ENCODE data around the gene SCAMP1. TPM values are rescaled to one million over a fixed set of nuclear protein-coding genes. Genes with fewer than 3 reads are reported as not detected.

Gene SCAMP1
- total and polyA plus RNA-seq, 2 of the 13 experiments (the other 11 are each of a cell fraction or from before 2014, with no cell fraction given): 18.2 to 33.7 TPM

DNA sequence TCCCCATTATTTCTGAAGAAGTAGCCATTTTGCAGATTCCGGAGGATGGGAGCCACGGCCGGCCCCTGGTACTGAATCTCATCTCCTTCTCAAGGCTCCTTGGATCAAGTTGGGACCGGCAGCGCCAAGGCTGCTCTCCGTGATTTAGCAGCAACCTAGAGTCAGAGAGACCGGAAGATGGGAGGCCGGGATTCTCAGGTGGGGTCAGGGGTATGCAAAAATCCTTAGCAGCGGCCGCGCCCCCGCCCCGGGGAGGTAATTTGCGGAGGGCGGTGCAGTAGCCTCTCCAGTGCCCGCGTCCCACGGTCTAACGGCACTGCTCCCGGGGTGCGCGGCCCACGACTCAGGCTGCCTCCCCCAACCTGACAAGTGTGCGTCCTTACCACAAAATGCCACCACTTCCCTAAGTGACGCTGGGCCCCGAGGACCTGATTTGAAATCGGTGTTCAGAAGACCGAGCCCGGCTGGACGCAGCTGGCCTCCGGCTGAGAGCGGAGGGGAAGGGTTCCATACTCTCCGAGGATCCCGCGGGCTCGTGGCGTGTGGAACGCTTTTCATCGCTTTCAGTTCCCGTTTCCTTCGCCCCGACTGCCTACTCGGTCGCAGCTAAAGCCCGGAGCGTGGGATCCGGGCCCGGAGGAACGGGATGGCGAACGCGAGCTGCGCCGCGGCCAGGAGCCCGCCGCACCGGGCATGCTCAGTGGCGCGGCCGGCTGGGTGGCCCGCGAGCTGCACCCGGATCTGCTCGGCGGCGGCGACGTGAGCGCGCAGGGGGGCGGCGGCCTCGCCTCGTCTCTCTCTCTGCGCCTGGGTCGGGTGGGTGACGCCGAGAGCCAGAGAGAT is at the start of gene SCAMP1 (continued):
- no peak for TF ChIP-seq TEAD2 (CRISPR knock-in tag; IDR thresholded peaks at IDR 0.05)
- TF ChIP-seq ZNF577 (CRISPR knock-in tag; IDR thresholded peaks at IDR 0.05; ENCODE audit: borderline replicate concordance, low read depth): no peak
- peak; percentile 82; the same call in 1 of the 2 replicates for TF ChIP-seq ZNF430 (CRISPR knock-in tag; IDR thresholded peaks at IDR 0.05)
- TF ChIP-seq ZNF510 (CRISPR knock-in tag; IDR thresholded peaks at IDR 0.05; ENCODE audit: low read depth): 0 out of 2 replicates have a peak, but pooled peaks have one; percentile 74
- TF ChIP-seq NFKB2 (CRISPR knock-in tag; IDR thresholded peaks at IDR 0.05; ENCODE audit: borderline replicate concordance): 0 out of 2 replicates have a peak, but pooled peaks have one; percentile 18
- no peak for TF ChIP-seq ZNF3 (CRISPR knock-in tag; IDR thresholded peaks at IDR 0.05)
- TF ChIP-seq HOXA7 (CRISPR knock-in tag; IDR thresholded peaks at IDR 0.05): no peak
- TF ChIP-seq HIC2 (CRISPR knock-in tag; IDR thresholded peaks at IDR 0.05; ENCODE audit: low read depth): no peak
- TF ChIP-seq CCDC6 (CRISPR knock-in tag; IDR thresholded peaks at IDR 0.05): peak; percentile 77; the same call in 1 of the 2 replicates
- 0 out of 2 replicates have a peak, but pooled peaks have one; percentile 32 for TF ChIP-seq ZNF740 (CRISPR knock-in tag; IDR thresholded peaks at IDR 0.05)
- peak; percentile 60; the same call in 1 of the 2 replicates for TF ChIP-seq ARNT2 (CRISPR knock-in tag; IDR thresholded peaks at IDR 0.05; ENCODE audit: low read depth)
- TF ChIP-seq ZFX (CRISPR knock-in tag; IDR thresholded peaks at IDR 0.05; ENCODE audit: low read depth): peak; percentile 82
- TF ChIP-seq KDM2A (CRISPR knock-in tag; IDR thresholded peaks at IDR 0.05; ENCODE audit: borderline replicate concordance, low read depth): peak; percentile 92
- TF ChIP-seq ZNF160 (CRISPR knock-in tag; IDR thresholded peaks at IDR 0.05): no peak; the same call in 1 of the 2 replicates
- TF ChIP-seq PHB2 (IDR thresholded peaks at IDR 0.05; ENCODE audit: partially characterized antibody): no peak
- TF ChIP-seq HNF4G (IDR thresholded peaks at IDR 0.05; ENCODE audit: borderline replicate concordance, low read depth, low read length): no peak
- TF ChIP-seq HNF4G (CRISPR knock-in tag; IDR thresholded peaks at IDR 0.05; ENCODE audit: borderline replicate concordance, low read depth): no peak
- peak; percentile 80 for TF ChIP-seq ZNF792 (CRISPR knock-in tag; IDR thresholded peaks at IDR 0.05)
- TF ChIP-seq ISX (CRISPR knock-in tag; conservative IDR thresholded peaks at IDR 0.05): no peak
- TF ChIP-seq, protein P1, sequence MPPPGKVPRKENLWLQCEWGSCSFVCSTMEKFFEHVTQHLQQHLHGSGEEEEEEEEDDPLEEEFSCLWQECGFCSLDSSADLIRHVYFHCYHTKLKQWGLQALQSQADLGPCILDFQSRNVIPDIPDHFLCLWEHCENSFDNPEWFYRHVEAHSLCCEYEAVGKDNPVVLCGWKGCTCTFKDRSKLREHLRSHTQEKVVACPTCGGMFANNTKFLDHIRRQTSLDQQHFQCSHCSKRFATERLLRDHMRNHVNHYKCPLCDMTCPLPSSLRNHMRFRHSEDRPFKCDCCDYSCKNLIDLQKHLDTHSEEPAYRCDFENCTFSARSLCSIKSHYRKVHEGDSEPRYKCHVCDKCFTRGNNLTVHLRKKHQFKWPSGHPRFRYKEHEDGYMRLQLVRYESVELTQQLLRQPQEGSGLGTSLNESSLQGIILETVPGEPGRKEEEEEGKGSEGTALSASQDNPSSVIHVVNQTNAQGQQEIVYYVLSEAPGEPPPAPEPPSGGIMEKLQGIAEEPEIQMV (CRISPR knock-in tag; IDR thresholded peaks at IDR 0.05; ENCODE audit: low read depth): peak; percentile 29; the same call in 1 of the 2 replicates
- 0 out of 2 replicates have a peak, but pooled peaks have one; percentile 41 for TF ChIP-seq BATF2 (CRISPR knock-in tag; IDR thresholded peaks at IDR 0.05)
- peak; percentile 44; the same call in 1 of the 2 replicates for TF ChIP-seq ZNF776 (CRISPR knock-in tag; IDR thresholded peaks at IDR 0.05)
- TF ChIP-seq POLR2AphosphoS5 (IDR thresholded peaks at IDR 0.05; ENCODE audit: low read depth, low read length): peak; percentile 75
- peak; percentile 91 for TF ChIP-seq PHF8 (CRISPR knock-in tag; IDR thresholded peaks at IDR 0.05)
- TF ChIP-seq MNT (IDR thresholded peaks at IDR 0.05): peak; percentile 14; the same call in 1 of the 2 replicates

All from HepG2 (cell line).